ENCODE data around the gene AUTS2.

The AUTS2 gene

DNA sequence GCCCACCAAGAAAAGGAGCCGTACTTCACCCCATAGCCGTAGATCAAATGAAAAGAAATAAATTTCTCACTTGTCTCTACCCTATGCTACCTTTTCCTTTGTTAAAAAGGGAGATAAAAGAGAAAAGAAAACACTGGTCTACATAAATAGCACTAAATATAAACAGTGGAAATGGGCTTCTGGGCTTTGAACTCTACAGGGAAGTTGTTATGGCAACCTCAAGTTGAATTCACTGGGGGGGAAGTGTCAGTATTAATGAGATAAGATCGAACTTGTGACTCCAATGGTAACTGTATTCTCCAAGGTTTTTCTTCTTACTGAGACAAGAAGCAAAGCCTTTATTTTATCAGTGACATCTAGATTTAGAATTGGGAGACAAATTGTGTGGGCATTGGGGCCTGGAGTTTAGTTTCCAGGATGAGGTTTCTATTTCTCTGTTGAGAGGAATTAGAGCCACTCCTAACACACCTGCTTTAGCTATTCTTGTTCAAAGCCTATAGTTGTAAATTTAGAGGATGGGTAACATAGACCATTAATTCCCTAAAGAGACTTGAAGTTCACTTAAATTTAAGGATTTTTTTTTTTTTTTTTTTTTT, 929.3 kb downstream of the AUTS2 start:
- TF ChIP-seq EZH2 (IDR thresholded peaks at IDR 0.05; ENCODE audit: borderline replicate concordance, low read length), result no peak
- TF ChIP-seq CTCF (IDR thresholded peaks at IDR 0.05; ENCODE audit: low read length), result no peak
- no peaks in the 10 kb centered on the region for H3K27me3 ChIP-seq (ENCODE audit: insufficient read depth, low read length)
- H3K4me3 ChIP-seq (ENCODE audit: low read depth, low read length, poor library complexity, severe bottlenecking), result no peak overlapping the region
- H2AFZ ChIP-seq (ENCODE audit: low read length), result no peak overlapping the region
- no peaks in the 10 kb centered on the region for H3F3A ChIP-seq (ENCODE audit: insufficient read depth, low read length)
- peaks cover 4% of the 10 kb centered on the region; the same call in 1 of the 2 replicates for H3K9me3 ChIP-seq (ENCODE audit: low read length)
- H3K4me2 ChIP-seq (ENCODE audit: low read length), result no peak overlapping the region
- no peaks in the 10 kb centered on the region for H3K79me2 ChIP-seq (ENCODE audit: insufficient read depth, low read length)
- H3K9ac ChIP-seq (ENCODE audit: low read length), result no peak overlapping the region
- no peak overlapping the region for H3K27ac ChIP-seq (ENCODE audit: low read depth, low read length, poor library complexity, severe bottlenecking)
- no peaks in the 10 kb centered on the region for H3K4me1 ChIP-seq (ENCODE audit: insufficient read depth, low read length, severe bottlenecking)
- no peaks in the 10 kb centered on the region for H3K9me2 ChIP-seq (ENCODE audit: low read depth, low read length)
- no peaks in the 10 kb centered on the region for H4K20me1 ChIP-seq (ENCODE audit: insufficient read depth, low read length)
- peaks cover 7% of the 10 kb centered on the region; the same call in 1 of the 2 replicates for H3K36me3 ChIP-seq (ENCODE audit: insufficient read depth, low read length)

- TF ChIP-seq EZH2 (IDR thresholded peaks at IDR 0.05; ENCODE audit: borderline replicate concordance, low read length) (no peak), CTCF (IDR thresholded peaks at IDR 0.05; ENCODE audit: low read length) (no peak)
- H3K36me3 ChIP-seq (ENCODE audit: insufficient read depth, low read length), result peaks cover 7% of the 10 kb centered on the region; the same call in 1 of the 2 replicates
- no peaks in the 10 kb centered on the region for H3K9me2 ChIP-seq (ENCODE audit: low read depth, low read length)
- no peak overlapping the region for H2AFZ ChIP-seq (ENCODE audit: low read length)
- H3K4me1 ChIP-seq (ENCODE audit: insufficient read depth, low read length, severe bottlenecking), result no peaks in the 10 kb centered on the region
- no peak overlapping the region for H3K4me3 ChIP-seq (ENCODE audit: low read depth, low read length, poor library complexity, severe bottlenecking)
- H3K4me2 ChIP-seq (ENCODE audit: low read length), result no peak overlapping the region
- H4K20me1 ChIP-seq (ENCODE audit: insufficient read depth, low read length), result no peaks in the 10 kb centered on the region
- H3F3A ChIP-seq (ENCODE audit: insufficient read depth, low read length), result no peaks in the 10 kb centered on the region
- no peak overlapping the region for H3K9ac ChIP-seq (ENCODE audit: low read length)
- no peaks in the 10 kb centered on the region for H3K79me2 ChIP-seq (ENCODE audit: insufficient read depth, low read length)
- no peaks in the 10 kb centered on the region for H3K27me3 ChIP-seq (ENCODE audit: insufficient read depth, low read length)
- peaks cover 4% of the 10 kb centered on the region; the same call in 1 of the 2 replicates for H3K9me3 ChIP-seq (ENCODE audit: low read length)
- H3K27ac ChIP-seq (ENCODE audit: low read depth, low read length, poor library complexity, severe bottlenecking), result no peak overlapping the region
These were observed 931.2 kb downstream of the AUTS2 start for GRCh38 chr7:70529436-70529835.

- Histone ChIP-seq H3K9me3 (ENCODE audit: low read length) (peaks cover 4% of the 10 kb centered on the region; the same call in 1 of the 2 replicates), H3K4me2 (ENCODE audit: low read length) (no peak overlapping the region), H3K27me3 (ENCODE audit: insufficient read depth, low read length) (no peaks in the 10 kb centered on the region), H4K20me1 (ENCODE audit: insufficient read depth, low read length) (no peaks in the 10 kb centered on the region), H3K9ac (ENCODE audit: low read length) (no peak overlapping the region), H3K27ac (ENCODE audit: low read depth, low read length, poor library complexity, severe bottlenecking) (no peak overlapping the region), H3K79me2 (ENCODE audit: insufficient read depth, low read length) (no peaks in the 10 kb centered on the region), H3F3A (ENCODE audit: insufficient read depth, low read length) (no peaks in the 10 kb centered on the region), H2AFZ (ENCODE audit: low read length) (no peak overlapping the region), H3K36me3 (ENCODE audit: insufficient read depth, low read length) (peaks cover 7% of the 10 kb centered on the region; the same call in 1 of the 2 replicates), H3K4me3 (ENCODE audit: low read depth, low read length, poor library complexity, severe bottlenecking) (no peak overlapping the region), H3K4me1 (ENCODE audit: insufficient read depth, low read length, severe bottlenecking) (no peaks in the 10 kb centered on the region), H3K9me2 (ENCODE audit: low read depth, low read length) (no peaks in the 10 kb centered on the region)
- TF ChIP-seq EZH2 (IDR thresholded peaks at IDR 0.05; ENCODE audit: borderline replicate concordance, low read length) (no peak), CTCF (IDR thresholded peaks at IDR 0.05; ENCODE audit: low read length) (no peak)
These were observed 931.8 kb downstream of the AUTS2 start for GRCh38 chr7:70529914-70530585.

Data from OCI-LY1 (cell line).